Vagina (tissue), 2 donors: Measurements from ENCODE around the gene SEMA6A.

Experiments used
- POLR2A ChIP-seq, 2 donors: fragments of 450-650 bp; IDR thresholded peaks; one replicate each; pipeline ENCODE4 v1.6.1; 2017; ENCODE audit warnings: antibody characterized with exemption in 2 of 2, mild to moderate bottlenecking in 2 of 2, moderate library complexity in 2 of 2
- POLR2AphosphoS5 ChIP-seq, 2 donors: sonication (generic); formaldehyde crosslinking; IDR thresholded peaks; one replicate each; pipeline ENCODE4 v1.9.0; 2017; ENCODE audit warnings: antibody characterized with exemption in 2 of 2, mild to moderate bottlenecking in 2 of 2, low read depth in 1 of 2; ENCODE audit not compliant: insufficient read depth in 1 of 2
- TF ChIP-seq, protein P1 (sequence below), 3 experiments: fragments of 450-650 bp in 2 of 3; fragments of 200-600 bp in 1 of 3; sonication (generic) in 1 of 3; IDR thresholded peaks; one replicate each; pipeline ENCODE4 v1.5.1; 2017 to 2019; ENCODE audit warnings: antibody characterized with exemption in 3 of 3, mild to moderate bottlenecking in 2 of 3, moderate library complexity in 2 of 3

DNA sequence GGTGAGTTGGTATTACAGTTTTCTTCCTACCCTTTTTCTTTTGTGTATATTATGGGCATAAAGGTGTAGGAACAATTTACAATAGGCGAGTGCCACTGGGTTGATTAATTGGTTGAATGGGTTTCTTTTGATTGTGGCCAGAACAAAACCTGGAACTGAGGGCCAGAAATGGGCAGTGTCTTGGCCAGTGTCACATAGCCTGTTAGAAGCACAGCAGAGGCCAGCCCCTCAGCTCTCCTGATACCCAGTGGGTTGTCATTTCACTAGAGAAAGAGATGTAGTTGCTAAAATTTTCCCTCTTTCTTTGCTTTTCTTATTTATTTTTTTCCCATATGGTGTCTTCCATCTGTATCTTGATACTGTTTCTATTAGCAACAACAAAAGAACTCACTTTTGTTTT lies 38.8 kb upstream of the SEMA6A start:
- TF ChIP-seq, protein P1, sequence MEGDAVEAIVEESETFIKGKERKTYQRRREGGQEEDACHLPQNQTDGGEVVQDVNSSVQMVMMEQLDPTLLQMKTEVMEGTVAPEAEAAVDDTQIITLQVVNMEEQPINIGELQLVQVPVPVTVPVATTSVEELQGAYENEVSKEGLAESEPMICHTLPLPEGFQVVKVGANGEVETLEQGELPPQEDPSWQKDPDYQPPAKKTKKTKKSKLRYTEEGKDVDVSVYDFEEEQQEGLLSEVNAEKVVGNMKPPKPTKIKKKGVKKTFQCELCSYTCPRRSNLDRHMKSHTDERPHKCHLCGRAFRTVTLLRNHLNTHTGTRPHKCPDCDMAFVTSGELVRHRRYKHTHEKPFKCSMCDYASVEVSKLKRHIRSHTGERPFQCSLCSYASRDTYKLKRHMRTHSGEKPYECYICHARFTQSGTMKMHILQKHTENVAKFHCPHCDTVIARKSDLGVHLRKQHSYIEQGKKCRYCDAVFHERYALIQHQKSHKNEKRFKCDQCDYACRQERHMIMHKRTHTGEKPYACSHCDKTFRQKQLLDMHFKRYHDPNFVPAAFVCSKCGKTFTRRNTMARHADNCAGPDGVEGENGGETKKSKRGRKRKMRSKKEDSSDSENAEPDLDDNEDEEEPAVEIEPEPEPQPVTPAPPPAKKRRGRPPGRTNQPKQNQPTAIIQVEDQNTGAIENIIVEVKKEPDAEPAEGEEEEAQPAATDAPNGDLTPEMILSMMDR (IDR thresholded peaks at IDR 0.05), result no peak
- TF ChIP-seq POLR2A (IDR thresholded peaks at IDR 0.05) (no peak), POLR2AphosphoS5 (IDR thresholded peaks at IDR 0.05; ENCODE audit: insufficient read depth in 1 of 2, low read depth in 1 of 2) (no peak)
